Neutrophil (primary cell): ENCODE results near the gene GRSF1.
A peak's percentile ranks its signal among the peaks of the same experiment; 100 is the strongest.

Experiments used
- H3K27ac ChIP-seq: fragments of 200-600 bp; sonication (generic); 2 replicates; pipeline ENCODE4 v1.5.1; 2016; ENCODE audit warnings: mild to moderate bottlenecking, moderate library complexity
- H3K27me3 ChIP-seq: fragments of 200-600 bp; sonication (generic); 2 replicates; pipeline ENCODE4 v1.6.0; 2016; ENCODE audit warnings: mild to moderate bottlenecking
- H3K36me3 ChIP-seq: fragments of 200-600 bp; sonication (generic); 2 replicates; pipeline ENCODE4 v1.5.1; 2017
- H3K4me1 ChIP-seq, 2 experiments: fragments of 200-600 bp in 1 of 2; sonication (generic) in 1 of 2; 1 replicate in 1 of 2; 2 replicates in 1 of 2; pipeline versions ENCODE4 v1.5.1 to v1.6.1; 2013 to 2016; ENCODE audit warnings: low read depth in 1 of 2, low read length in 1 of 2, mild to moderate bottlenecking in 1 of 2, moderate library complexity in 1 of 2; ENCODE audit not compliant: control insufficient read depth in 1 of 2, insufficient read depth in 1 of 2
- H3K4me3 ChIP-seq, 2 experiments: fragments of 200-600 bp in 1 of 2; sonication (generic) in 1 of 2; 1 replicate in 1 of 2; 2 replicates in 1 of 2; pipeline ENCODE4 v1.5.1; 2013 to 2016; ENCODE audit warnings: low read depth in 1 of 2, low read length in 1 of 2, mild to moderate bottlenecking in 1 of 2, moderate library complexity in 1 of 2
- H3K9me3 ChIP-seq: fragments of 200-600 bp; sonication (generic); 2 replicates; pipeline ENCODE4 v1.5.1; 2016
- TF ChIP-seq, protein P1 (sequence below): fragments of 200-600 bp; sonication (generic); IDR thresholded peaks from 2 replicates; pipeline ENCODE4 v1.5.1; 2016; ENCODE audit warnings: antibody characterized with exemption

The GRSF1 gene

GRCh38 chr4:70839589-70840093 is at the start of gene GRSF1:
Gene GRSF1 (minus strand): TSS chr4:70839890. CDS start chr4:70839827, 63 bp downstream.
- peak within 1 kb of the TSS; percentile 80 to 83 for H3K4me3 ChIP-seq
- H3K36me3 ChIP-seq: peaks cover 5% of the 10 kb centered on the region
- TF ChIP-seq, protein P1, sequence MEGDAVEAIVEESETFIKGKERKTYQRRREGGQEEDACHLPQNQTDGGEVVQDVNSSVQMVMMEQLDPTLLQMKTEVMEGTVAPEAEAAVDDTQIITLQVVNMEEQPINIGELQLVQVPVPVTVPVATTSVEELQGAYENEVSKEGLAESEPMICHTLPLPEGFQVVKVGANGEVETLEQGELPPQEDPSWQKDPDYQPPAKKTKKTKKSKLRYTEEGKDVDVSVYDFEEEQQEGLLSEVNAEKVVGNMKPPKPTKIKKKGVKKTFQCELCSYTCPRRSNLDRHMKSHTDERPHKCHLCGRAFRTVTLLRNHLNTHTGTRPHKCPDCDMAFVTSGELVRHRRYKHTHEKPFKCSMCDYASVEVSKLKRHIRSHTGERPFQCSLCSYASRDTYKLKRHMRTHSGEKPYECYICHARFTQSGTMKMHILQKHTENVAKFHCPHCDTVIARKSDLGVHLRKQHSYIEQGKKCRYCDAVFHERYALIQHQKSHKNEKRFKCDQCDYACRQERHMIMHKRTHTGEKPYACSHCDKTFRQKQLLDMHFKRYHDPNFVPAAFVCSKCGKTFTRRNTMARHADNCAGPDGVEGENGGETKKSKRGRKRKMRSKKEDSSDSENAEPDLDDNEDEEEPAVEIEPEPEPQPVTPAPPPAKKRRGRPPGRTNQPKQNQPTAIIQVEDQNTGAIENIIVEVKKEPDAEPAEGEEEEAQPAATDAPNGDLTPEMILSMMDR: peak; percentile 15
- H3K27me3 ChIP-seq: no peaks in the 10 kb centered on the region
- H3K27ac ChIP-seq: peak within 1 kb of the TSS; percentile 85
- no peaks in the 10 kb centered on the region for H3K9me3 ChIP-seq
- peaks cover 11% of the 10 kb centered on the region in 2 experiments for H3K4me1 ChIP-seq

DNA sequence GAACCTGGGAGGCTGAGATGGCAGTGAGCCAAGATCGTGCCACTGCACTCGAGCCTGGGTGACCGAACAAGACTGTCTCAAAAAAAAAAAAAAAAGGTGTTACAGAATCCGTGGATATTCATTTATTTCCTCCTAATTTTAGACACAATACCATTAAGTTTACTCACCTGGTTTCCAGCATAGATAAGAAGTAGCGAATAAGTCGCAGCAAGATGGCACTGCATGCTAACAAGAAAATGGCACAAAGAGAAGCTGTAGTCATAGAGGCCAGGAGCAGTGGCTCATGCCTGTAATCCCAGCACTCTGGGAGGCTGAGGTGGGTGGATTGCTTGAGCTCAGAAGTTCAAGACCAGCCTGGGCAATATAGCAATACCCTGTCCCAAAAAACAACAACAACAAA is 45.5 kb upstream of the GRSF1 start:
- no peaks in the 10 kb centered on the region for H3K27me3 ChIP-seq
- no peak overlapping the region for H3K4me3 ChIP-seq
- no peaks in the 10 kb centered on the region for H3K9me3 ChIP-seq
- no peaks in the 10 kb centered on the region for H3K4me1 ChIP-seq
- TF ChIP-seq, protein P1: no peak
- no peak overlapping the region for H3K27ac ChIP-seq
- H3K36me3 ChIP-seq: no peaks in the 10 kb centered on the region

- H3K4me3 ChIP-seq: no peak overlapping the region
- H3K4me1 ChIP-seq: no peaks in the 10 kb centered on the region
- no peaks in the 10 kb centered on the region for H3K36me3 ChIP-seq
- no peak overlapping the region for H3K27ac ChIP-seq
- TF ChIP-seq, protein P1: no peak
- H3K9me3 ChIP-seq: no peaks in the 10 kb centered on the region
- H3K27me3 ChIP-seq: no peaks in the 10 kb centered on the region
Observed at GRCh38 chr4:70880739-70881138, 41.0 kb upstream of the GRSF1 start.

GRCh38 chr4:70877556-70877955 is 37.9 kb upstream of the GRSF1 start:
- no peak overlapping the region for H3K27ac ChIP-seq
- TF ChIP-seq, protein P1: no peak

DNA sequence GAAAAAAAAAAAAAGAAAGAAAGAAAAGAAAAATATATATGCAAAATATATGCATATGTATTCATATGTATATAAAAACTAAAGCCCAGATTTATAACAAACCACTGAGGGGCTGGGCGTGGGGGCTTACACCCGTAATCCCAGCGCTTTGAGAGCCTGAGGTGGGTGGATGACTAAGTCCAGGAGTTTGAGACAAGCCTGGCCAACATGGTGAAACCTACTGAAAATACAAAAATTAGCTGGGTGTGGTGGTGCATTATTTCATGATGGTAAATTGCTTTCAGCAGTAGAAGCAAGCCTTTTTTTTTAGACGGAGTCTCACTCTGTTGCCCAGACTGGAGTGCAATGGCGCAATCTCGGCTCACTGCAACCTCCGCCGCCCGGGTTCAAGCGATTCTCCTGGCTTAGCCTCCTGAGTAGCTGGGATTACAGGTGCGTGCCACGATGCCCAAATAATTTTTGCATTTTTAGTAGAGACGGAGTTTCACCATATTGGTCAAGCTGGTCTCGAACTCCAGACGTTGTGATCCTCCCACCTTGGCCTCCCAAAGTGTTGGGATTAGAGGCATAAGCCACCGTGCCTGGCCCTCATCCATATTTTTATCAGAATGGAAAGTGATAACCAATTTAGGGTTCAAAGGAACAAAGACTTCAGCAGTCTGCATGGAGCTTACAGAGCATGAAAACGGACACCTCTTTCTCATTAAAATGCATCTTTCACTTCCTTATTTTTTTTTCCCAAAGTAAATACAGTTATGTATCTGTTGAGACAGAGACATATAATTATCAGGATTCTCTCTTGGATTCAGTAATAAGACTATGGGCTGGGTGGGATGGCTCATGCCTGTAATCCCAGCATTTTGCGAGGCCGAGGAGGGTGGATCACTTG is 34.8 kb upstream of the GRSF1 start:
- Histone ChIP-seq H3K4me3 (no peak overlapping the region), H3K36me3 (no peaks in the 10 kb centered on the region), H3K27ac (no peak overlapping the region), H3K27me3 (no peaks in the 10 kb centered on the region), H3K9me3 (no peaks in the 10 kb centered on the region), H3K4me1 (no peaks in the 10 kb centered on the region)
- TF ChIP-seq, protein P1: no peak

More at GRCh38 chr4:70877556-70877955, 37.9 kb upstream of the GRSF1 start:
- Histone ChIP-seq H3K4me1 (no peaks in the 10 kb centered on the region), H3K4me3 (no peak overlapping the region), H3K36me3 (no peaks in the 10 kb centered on the region), H3K27me3 (no peaks in the 10 kb centered on the region), H3K9me3 (no peaks in the 10 kb centered on the region)
